ENCODE data around the gene BMP8B. TPM values are rescaled to one million over a fixed set of nuclear protein-coding genes. Genes with fewer than 3 reads are reported as not detected.
"Not testable (repeated sequence)": the region's sequence is repeated elsewhere in the genome, so short reads cannot be mapped to it uniquely, and the experiment has no call there.

Gene BMP8B
- total RNA-seq, 4 donors from 2014 or later = 0.83 to 4.6 (median 2.3) TPM

GRCh38 chr1:39822146-39822545 lies 33.5 kb upstream of the BMP8B start:
- no peaks in the 10 kb centered on the region for H3K9me3 ChIP-seq
- 73% methylated on average over 5 of the region's 5 CpGs for WGBS
- TF ChIP-seq EP300 (IDR thresholded peaks at IDR 0.05) (no peak), POLR2AphosphoS5 (IDR thresholded peaks at IDR 0.05) (no peak), POLR2A (IDR thresholded peaks at IDR 0.05; ENCODE audit: low read depth) (no peak)
- H3K4me3 ChIP-seq = no peak overlapping the region
- DNase-seq (ENCODE audit: extremely low spot score) = no peak
- H3K4me1 ChIP-seq = no peaks in the 10 kb centered on the region
- no peaks in the 10 kb centered on the region for H3K36me3 ChIP-seq
- intact Hi-C loops (cut with DNase I) = no loop called here
- peaks cover 0 to 53% (median 0%) of the 10 kb centered on the region in 4 donors for H3K27me3 ChIP-seq
- no peak overlapping the region for H3K27ac ChIP-seq (replicated peaks in 1 of 4)

GRCh38 chr1:39819091-39819812 lies 30.6 kb upstream of the BMP8B start:
- Histone ChIP-seq H3K4me1 (peaks cover 0 to 5% (median 0%) of the 10 kb centered on the region in 4 donors), H3K27me3 (peaks cover 0 to 40% (median 0%) of the 10 kb centered on the region in 4 donors), H3K4me3 (no peak overlapping the region), H3K27ac (replicated peaks in 1 of 4) (no peak overlapping the region), H3K36me3 (no peaks in the 10 kb centered on the region), H3K9me3 (no peaks in the 10 kb centered on the region)
- no peak for DNase-seq (ENCODE audit: extremely low spot score)
- TF ChIP-seq CTCF (IDR thresholded peaks at IDR 0.05) (no peak), EP300 (IDR thresholded peaks at IDR 0.05) (no peak), POLR2AphosphoS5 (IDR thresholded peaks at IDR 0.05) (no peak), POLR2A (IDR thresholded peaks at IDR 0.05; ENCODE audit: low read depth) (no peak)
- intact Hi-C loops (cut with DNase I) = no loop called here
- 89% methylated on average over 16 of the region's 22 CpGs for WGBS

GRCh38 chr1:39818482-39818881 lies 29.8 kb upstream of the BMP8B start:
- no peak overlapping the region for H3K27ac ChIP-seq (replicated peaks in 1 of 4)
- 100% methylated on average over 1 of the region's 2 CpGs for WGBS
- TF ChIP-seq POLR2A (IDR thresholded peaks at IDR 0.05; ENCODE audit: low read depth) = no peak
- TF ChIP-seq CTCF (IDR thresholded peaks at IDR 0.05) = no peak
- TF ChIP-seq EP300 (IDR thresholded peaks at IDR 0.05) = no peak
- TF ChIP-seq POLR2AphosphoS5 (IDR thresholded peaks at IDR 0.05) = no peak
- DNase-seq (ENCODE audit: extremely low spot score) = no peak
- no peaks in the 10 kb centered on the region for H3K36me3 ChIP-seq
- H3K27me3 ChIP-seq = peaks cover 0 to 33% (median 0%) of the 10 kb centered on the region in 4 donors
- intact Hi-C loops (cut with DNase I) = no loop called here
- H3K4me1 ChIP-seq = peaks cover 0 to 5% (median 0%) of the 10 kb centered on the region in 4 donors
- H3K9me3 ChIP-seq = no peaks in the 10 kb centered on the region
- H3K4me3 ChIP-seq = no peak overlapping the region

GRCh38 chr1:39817091-39817932 lies 28.6 kb upstream of the BMP8B start:
- DNase-seq (ENCODE audit: extremely low spot score); H3K4me1 ChIP-seq; H3K9me3 ChIP-seq; H3K27ac ChIP-seq (replicated peaks in 1 of 4); H3K4me3 ChIP-seq; intact Hi-C loops (cut with DNase I); H3K36me3 ChIP-seq: not testable (repeated sequence)
- WGBS = 59% methylated on average over 16 of the region's 24 CpGs
- H3K27me3 ChIP-seq = peaks cover 0 to 32% (median 0%) of the 10 kb centered on the region in 4 donors

- Histone ChIP-seq H3K4me3 (no peak overlapping the region), H3K9me3 (no peaks in the 10 kb centered on the region), H3K27me3 (peaks cover 0 to 32% (median 0%) of the 10 kb centered on the region in 4 donors), H3K27ac (replicated peaks in 1 of 4) (no peak overlapping the region), H3K36me3 (no peaks in the 10 kb centered on the region), H3K4me1 (peaks cover 0 to 5% (median 0%) of the 10 kb centered on the region in 4 donors)
- DNase-seq (ENCODE audit: extremely low spot score) = no peak
- TF ChIP-seq POLR2A (IDR thresholded peaks at IDR 0.05; ENCODE audit: low read depth) = no peak
- no peak for TF ChIP-seq EP300 (IDR thresholded peaks at IDR 0.05)
- TF ChIP-seq CTCF (IDR thresholded peaks at IDR 0.05) = peak; percentile 82 to 94 (median 87)
- peak in 1 of 2 donors; percentile 24 for TF ChIP-seq POLR2AphosphoS5 (IDR thresholded peaks at IDR 0.05)
- 15% methylated on average over 11 of the region's 11 CpGs for WGBS
- intact Hi-C loops (cut with DNase I) = loop anchor here (1.0 kb wide), 1 partner anchor 86 kb away; no protein-coding TSS in a partner anchor
Measured at GRCh38 chr1:39816415-39817090, 27.9 kb upstream of the BMP8B start.
